GM18951 (cell line): ENCODE measurements around the gene ADAT2.
"Not testable (repeated sequence)": the region's sequence is repeated elsewhere in the genome, so short reads cannot be mapped to it uniquely, and the experiment has no call there.

Experiments used
- POLR2A ChIP-seq: IDR thresholded peaks from 4 replicates; pipeline ENCODE4 v1.6.1; 2011; ENCODE audit warnings: mild to moderate bottlenecking; ENCODE audit not compliant: insufficient read length, insufficient read depth; ENCODE audit errors: extremely low read depth
- in situ Hi-C: fragments of 300-500 bp; cut with MboI; formaldehyde crosslinking; loops from one replicate; pipeline ENCODE4 v1.12.0; 2022; ENCODE audit warnings: low sequenced_read_pairs, mixed read lengths, inconsistent platforms; ENCODE audit not compliant: unreplicated experiment

The ADAT2 gene

DNA sequence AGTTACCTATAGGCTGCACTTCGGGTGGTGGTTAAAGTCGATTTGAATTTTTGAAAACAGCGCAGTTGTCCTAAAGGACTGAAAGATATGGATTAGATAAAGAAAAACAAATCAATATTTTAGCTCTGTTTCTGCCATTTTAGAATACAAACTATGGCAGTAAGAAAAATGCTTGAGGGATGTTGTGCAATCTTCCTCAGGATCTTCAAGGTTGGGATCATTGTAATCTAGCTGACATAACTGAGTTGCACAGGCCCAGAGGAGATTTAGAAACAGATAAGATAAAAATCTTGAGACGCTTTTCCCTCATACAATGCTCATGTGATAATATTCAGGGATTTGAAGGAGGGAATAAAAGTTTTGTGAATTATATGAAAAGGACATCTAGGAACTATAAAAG lies 1.0 kb upstream of the ADAT2 start:
- in situ Hi-C loops = no loop called here
- no peak for TF ChIP-seq POLR2A

DNA sequence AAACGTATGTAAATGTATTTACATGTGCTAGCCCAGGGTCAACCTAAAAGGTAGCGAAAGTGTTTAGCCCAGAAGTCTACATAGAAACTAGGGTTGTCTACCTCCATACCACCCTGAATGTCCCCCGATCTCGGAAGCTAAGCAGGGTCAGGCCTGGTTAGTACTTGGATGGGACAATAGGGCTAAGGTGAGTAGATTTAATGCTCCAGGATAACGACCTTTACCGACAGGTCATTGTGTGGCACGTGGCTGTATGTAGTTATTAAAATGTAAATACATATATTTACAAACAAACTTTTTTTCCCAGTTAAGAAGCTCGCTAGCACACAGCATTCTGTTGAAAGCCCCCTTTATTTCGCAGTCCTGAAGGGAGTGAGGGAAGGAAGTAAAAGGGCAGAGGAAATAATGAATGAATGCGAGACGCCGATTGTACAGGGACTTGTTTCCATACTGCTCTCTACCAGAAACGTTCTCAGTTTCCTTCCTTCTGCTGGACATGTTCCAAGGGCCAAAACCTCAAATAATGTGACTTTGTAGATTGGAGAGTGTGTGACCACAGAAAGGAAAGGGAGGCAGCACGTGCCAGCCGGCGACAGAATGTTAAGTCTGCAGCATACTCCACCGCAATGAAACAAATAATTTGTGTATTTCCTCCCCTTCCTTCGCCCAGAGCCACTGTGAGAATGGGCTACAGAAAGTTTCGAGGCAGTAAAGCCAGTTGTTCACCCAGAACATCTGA lies 612 bp downstream of the ADAT2 start:
- TF ChIP-seq POLR2A = no peak
- in situ Hi-C loops = no loop called here

DNA sequence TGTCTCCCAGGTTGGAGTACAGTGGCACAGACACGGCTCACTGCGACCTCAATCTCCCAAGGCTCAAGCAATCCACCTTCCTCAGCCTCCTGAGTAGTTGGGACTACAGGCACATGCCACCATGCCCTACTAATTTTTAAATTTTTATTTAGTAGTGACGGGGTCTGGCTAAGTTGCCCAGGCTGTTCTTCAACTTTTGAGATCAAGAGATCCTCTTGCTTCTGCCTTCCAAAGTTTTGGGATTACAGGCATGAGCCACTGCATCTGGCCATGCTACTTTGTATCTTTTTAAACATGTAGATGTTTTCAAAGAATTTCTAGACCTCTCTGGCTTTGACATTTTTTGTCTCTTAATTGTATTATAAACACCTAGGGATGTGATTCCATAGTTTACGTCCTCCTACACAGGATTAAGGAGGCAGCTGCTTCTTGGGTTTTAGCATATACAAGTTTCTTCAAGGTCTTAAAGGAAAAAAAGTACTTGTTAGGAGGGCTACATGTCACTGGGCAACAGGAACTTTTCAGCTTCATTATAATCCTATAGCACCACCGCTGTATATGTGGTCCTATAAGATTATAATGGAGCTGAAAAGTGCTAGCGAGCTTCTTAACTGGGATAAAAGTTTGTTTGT lies 1.3 kb downstream of the ADAT2 start:
- in situ Hi-C loops = no loop called here
- TF ChIP-seq POLR2A = no peak

DNA sequence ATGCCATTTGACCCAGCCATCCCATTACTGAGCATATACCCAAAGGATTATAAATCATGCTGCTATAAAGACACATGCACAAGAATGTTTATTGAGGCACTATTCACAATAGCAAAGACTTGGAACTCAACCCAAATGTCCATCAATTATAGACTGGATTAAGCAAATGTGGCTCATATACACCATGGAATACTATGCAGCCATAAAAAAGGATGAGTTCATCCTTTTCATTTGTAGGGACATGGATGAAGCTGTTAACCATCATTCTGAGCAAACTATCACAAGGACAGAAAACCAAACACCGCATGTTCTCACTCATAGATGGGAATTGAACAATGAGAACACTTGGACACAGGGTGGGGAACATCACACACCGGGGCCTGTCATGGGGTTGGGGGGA lies 2.6 kb downstream of the ADAT2 start:
- in situ Hi-C loops = not testable (repeated sequence)

DNA sequence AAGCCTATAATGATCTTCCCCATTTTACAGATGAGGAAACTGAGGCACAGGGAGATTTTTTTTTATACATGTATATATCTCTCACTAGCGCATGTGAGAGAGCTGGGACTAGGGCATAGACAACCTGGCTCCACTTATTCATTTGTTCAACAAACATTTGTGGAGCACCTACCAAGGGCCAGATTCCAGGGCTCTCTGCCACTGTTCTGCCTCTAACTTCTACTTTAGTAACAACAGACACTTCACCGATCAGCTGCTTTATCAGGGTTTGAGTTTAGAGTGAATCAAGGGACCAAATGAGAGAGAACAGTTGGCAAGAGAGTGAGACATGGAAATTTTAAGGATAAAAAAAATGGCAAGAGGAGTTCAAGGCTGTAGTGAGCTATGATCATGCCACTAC lies 7.4 kb downstream of the ADAT2 start:
- TF ChIP-seq POLR2A = no peak
- in situ Hi-C loops = no loop called here

GRCh38 chr6:143441680-143442545 lies 8.6 kb downstream of the ADAT2 start:
- in situ Hi-C loops = no loop called here
- TF ChIP-seq POLR2A = no peak

DNA sequence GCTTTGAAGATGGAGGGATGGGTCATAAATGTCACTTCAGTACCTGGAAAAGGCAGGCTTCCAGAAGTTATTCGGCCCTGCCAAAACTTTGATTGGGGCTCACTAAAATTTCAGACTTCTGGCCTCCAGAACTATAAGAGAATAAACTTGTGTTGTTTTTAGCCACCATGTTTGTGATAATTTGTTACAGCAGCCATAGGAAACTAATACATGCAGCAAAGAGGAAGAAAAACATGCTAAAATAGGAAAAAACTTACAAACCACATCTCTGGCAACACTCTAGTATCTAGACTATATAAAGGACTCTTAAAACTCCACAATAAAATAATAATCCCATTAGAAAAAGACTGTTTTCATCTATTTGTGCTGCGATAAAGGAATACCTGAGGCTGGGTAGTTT lies 9.5 kb downstream of the ADAT2 start:
- in situ Hi-C loops = no loop called here

DNA sequence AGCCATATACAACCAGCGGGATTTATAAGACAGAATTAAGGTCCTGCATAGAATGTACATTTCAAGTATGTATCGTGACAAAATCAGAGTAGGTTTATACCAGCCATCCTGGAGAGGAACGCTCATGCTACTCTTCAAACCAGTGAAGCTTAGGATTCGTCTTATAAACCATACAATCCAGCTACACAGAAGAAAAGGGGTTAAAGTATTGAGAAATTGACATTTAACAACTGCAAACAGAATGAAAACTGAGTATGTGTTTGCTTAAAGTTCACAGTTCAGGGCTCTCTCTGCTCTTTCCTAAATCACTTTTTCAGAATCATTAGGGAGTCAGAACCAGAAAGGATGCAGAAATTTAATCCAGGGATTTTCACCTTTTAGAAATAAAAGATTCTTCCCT lies 17.9 kb downstream of the ADAT2 start:
- in situ Hi-C loops = no loop called here
- no peak for TF ChIP-seq POLR2A

More for the DNA sequence above, 9.5 kb downstream of the ADAT2 start:
- TF ChIP-seq POLR2A = no peak

DNA sequence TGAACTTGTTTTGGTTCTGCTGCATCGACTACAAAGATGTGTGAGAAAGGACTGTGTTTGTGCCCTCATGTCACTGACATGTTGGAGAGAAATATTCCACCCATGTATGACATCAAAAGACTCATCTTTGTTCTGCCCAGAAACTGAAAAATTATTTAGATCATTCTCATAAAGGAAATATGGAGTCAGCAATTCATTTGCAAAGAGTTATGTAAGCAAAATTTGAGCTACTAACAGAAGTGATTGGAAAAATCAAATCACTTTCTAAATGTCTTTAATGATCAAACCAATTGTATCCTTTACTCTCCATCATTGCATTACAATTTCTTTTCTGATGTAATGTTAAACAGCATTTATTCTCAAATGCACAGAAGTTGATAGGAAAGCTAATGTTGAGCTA lies 19.3 kb downstream of the ADAT2 start:
- in situ Hi-C loops = no loop called here
- no peak for TF ChIP-seq POLR2A

- in situ Hi-C loops = loop anchor here (10.0 kb wide), 1 partner anchor 725 kb away; no protein-coding TSS in a partner anchor
Observed at GRCh38 chr6:143429970-143430369, 20.5 kb downstream of the ADAT2 start.

GRCh38 chr6:143427109-143427817 lies 23.2 kb downstream of the ADAT2 start:
- in situ Hi-C loops = loop anchor here (10.0 kb wide), 1 partner anchor 722 kb away; no protein-coding TSS in a partner anchor
- TF ChIP-seq POLR2A = no peak

More at GRCh38 chr6:143429970-143430369, 20.5 kb downstream of the ADAT2 start:
- TF ChIP-seq POLR2A = no peak

DNA sequence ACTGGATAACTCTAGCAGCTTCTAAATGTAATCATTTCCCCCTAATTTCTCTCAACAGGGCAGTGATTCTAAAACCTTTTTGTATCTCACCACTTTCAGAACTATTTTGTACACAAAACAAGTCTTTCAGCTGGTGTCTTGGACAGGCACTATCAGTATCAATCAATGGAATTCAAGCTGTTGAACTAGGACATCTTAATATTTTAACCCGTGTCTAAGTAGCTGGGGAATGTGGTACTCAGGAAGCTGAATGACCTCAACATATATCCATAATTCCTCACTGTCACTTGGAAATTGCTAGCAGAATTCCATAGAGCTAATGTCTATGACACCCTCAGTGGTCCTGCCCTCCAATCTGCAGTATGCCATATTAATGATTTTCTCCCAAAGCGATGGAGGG lies 24.5 kb downstream of the ADAT2 start:
- TF ChIP-seq POLR2A = no peak
- in situ Hi-C loops = loop anchor here (10.0 kb wide), 1 partner anchor 721 kb away; no protein-coding TSS in a partner anchor

GRCh38 chr6:143419526-143419925 lies 31.0 kb downstream of the ADAT2 start:
- in situ Hi-C loops = no loop called here
- TF ChIP-seq POLR2A = no peak
